Pancreas (tissue), 10 donors: ENCODE measurements around the gene PWWP2A. TPM values are rescaled to one million over a fixed set of nuclear protein-coding genes. Genes with fewer than 3 reads are reported as not detected.

Experiments
- ATAC-seq, 4 donors: fragments of 200-7000 bp; cut with Tn5 transposase; one replicate each; pipeline versions ENCODE4 v1.8.0 to v1.9.1; 2020; ENCODE audit warnings: mild to moderate bottlenecking in 4 of 4, moderate library complexity in 4 of 4
- DNase-seq, 6 donors: peaks; one replicate each; pipeline ENCODE4 v3.0.0-alpha.2; 2020
- FAIRE-seq: peaks from 2 replicates; lab custom pipeline; 2012; peaks lifted over from hg19 to GRCh38; lab: Jason Lieb, UNC
- H3K27ac ChIP-seq, 4 donors: fragments of 200-600 bp; sonication (generic); 1 replicate in 3 of 4; 2 replicates in 1 of 4; pipeline versions ENCODE4 v1.5.0 to v1.8.0; 2020
- H3K27me3 ChIP-seq, 4 donors: fragments of 200-600 bp; one replicate each; pipeline ENCODE4 v1.8.0; 2021
- H3K36me3 ChIP-seq, 3 donors: fragments of 200-600 bp; sonication (generic) in 1 of 3; one replicate each; pipeline versions ENCODE4 v1.5.0 to v1.8.0; 2020 to 2021
- H3K4me1 ChIP-seq, 3 donors: fragments of 200-600 bp; one replicate each; pipeline ENCODE4 v1.8.0; 2021
- H3K4me3 ChIP-seq, 4 donors: fragments of 200-600 bp; sonication (generic) in 2 of 4; one replicate each; pipeline versions ENCODE4 v1.5.0 to v1.8.0; 2020 to 2021
- H3K9me3 ChIP-seq, 4 donors: fragments of 200-600 bp; one replicate each; pipeline ENCODE4 v1.8.0; 2021
- WGBS, 2 donors: extraction: QIAGEN DNeasy Blood & Tissue Kit; methylation state at CpG; one replicate each; pipeline ENCODE4 v1.1.7; 2013; 5-methylcytosine and 5-hydroxymethylcytosine counted together
- intact Hi-C, 3 donors: fragments of 100-400 bp; cut with DNase I; formaldehyde crosslinking; loops; one replicate each; pipeline versions ENCODE4 v1.11.1 to v1.14.2; 2022
- polyA plus RNA-seq, 2 donors: library from polyadenylated mRNA; stranded (reverse); fragments of 200-250 nt; gene quantifications; one replicate each; pipeline ENCODE4 v1.2.3, GENCODE V29; 2013
- total RNA-seq, 6 donors: library from RNA; stranded (reverse); fragmentation: NEBNext Ultra II Directional in 4 of 6; extraction: Animal tissue kit (Norgen Biotek cat#: 25700) in 4 of 6; gene quantifications; one replicate each; pipeline versions ENCODE4 v1.2.1 to v1.2.4, GENCODE V29; 2021 to 2023
- TF ChIP-seq, protein P1 (sequence below), 4 donors: fragments of 200-600 bp; sonication (generic) in 3 of 4; IDR thresholded peaks; one replicate each; pipeline versions ENCODE4 v1.5.0 to v1.8.0; 2021; ENCODE audit warnings: antibody characterized with exemption in 4 of 4
- donor health status: healthy with polysubstance abuse.
- donor health status: DM: no; HTN: no; CAD: no; lungs with moderate emphysema.
- donor health status: DM: no; HTN: no; CAD: no.
- donor health status: control.
- donor health status: control.
- donor health status: Bipolar disorder and iron deficiency.
- donor health status: DM: yes; HTN: yes; CAD: no.
- donor health status: DM: no; HTN: no; CAD: no.
- donor health status: DM: no; HTN: no; CAD: no.
- donor health status: DM: yes; HTN: yes; CAD: no.

The PWWP2A gene
- total and polyA plus RNA-seq, 8 donors: 7.9 to 14.5 (median 10.2) TPM

DNA sequence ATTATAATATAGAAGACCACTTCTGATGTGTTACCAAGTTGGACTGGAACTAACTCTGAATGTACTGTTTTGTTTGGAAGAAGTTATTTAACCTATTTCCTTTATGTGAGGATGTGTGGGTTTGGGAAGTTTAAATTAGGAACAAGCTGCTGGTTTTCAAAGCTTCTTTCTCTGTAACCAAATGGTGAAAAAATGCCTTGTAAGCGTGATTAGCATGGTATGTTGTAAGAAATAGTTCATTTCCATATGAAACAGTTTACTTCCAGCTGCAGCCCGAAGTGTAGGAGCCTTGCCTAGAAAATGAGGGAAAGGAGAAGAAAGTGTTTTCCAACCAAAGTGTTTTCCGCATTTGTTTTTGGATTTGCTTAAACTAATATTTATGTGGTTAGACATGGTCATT lies 74.3 kb downstream of the PWWP2A start:
- WGBS, 2 donors: 90 to 94% methylated on average over 3 of the region's 3 CpGs
- DNase-seq (no peak), ATAC-seq (no peak), FAIRE-seq (no peak)
- H3K4me1 ChIP-seq: no peaks in the 10 kb centered on the region
- peaks cover 0 to 6% (median 6%) of the 10 kb centered on the region in 3 donors for H3K36me3 ChIP-seq
- intact Hi-C loops: no loop called here
- H3K4me3 ChIP-seq: no peak overlapping the region
- TF ChIP-seq, protein P1, sequence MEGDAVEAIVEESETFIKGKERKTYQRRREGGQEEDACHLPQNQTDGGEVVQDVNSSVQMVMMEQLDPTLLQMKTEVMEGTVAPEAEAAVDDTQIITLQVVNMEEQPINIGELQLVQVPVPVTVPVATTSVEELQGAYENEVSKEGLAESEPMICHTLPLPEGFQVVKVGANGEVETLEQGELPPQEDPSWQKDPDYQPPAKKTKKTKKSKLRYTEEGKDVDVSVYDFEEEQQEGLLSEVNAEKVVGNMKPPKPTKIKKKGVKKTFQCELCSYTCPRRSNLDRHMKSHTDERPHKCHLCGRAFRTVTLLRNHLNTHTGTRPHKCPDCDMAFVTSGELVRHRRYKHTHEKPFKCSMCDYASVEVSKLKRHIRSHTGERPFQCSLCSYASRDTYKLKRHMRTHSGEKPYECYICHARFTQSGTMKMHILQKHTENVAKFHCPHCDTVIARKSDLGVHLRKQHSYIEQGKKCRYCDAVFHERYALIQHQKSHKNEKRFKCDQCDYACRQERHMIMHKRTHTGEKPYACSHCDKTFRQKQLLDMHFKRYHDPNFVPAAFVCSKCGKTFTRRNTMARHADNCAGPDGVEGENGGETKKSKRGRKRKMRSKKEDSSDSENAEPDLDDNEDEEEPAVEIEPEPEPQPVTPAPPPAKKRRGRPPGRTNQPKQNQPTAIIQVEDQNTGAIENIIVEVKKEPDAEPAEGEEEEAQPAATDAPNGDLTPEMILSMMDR (IDR thresholded peaks at IDR 0.05): no peak
- H3K9me3 ChIP-seq: no peaks in the 10 kb centered on the region
- no peak overlapping the region for H3K27ac ChIP-seq
- no peaks in the 10 kb centered on the region for H3K27me3 ChIP-seq

DNA sequence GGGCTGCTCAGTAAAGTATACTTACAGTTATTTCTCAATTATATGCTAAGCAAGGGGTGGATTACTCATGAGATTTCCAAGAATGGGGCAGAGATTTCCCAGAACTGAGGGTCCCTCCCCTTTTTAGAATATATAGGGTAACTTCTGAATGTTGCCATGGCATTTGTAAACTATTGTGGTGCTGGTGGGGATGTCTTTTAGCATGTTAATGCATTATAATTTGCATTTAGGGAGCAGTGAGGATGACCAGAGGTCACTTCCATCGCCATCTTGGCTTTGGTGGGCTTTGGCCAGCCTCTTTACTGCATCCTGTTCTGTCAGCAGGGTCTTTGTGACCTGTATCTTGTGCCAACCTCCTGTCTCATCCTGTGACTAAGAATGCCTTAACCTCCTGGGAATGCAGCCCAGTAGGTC lies 74.9 kb downstream of the PWWP2A start:
- TF ChIP-seq, protein P1 (IDR thresholded peaks at IDR 0.05): no peak
- Histone ChIP-seq H3K27ac (no peak overlapping the region), H3K27me3 (no peaks in the 10 kb centered on the region), H3K9me3 (no peaks in the 10 kb centered on the region), H3K4me3 (no peak overlapping the region), H3K4me1 (no peaks in the 10 kb centered on the region), H3K36me3 (peaks cover 0 to under 1% (median under 1%) of the 10 kb centered on the region in 3 donors)
- 100% methylated on average over 1 of the region's 1 CpG for WGBS, 2 donors
- intact Hi-C loops: no loop called here
- ATAC-seq (no peak), FAIRE-seq (no peak), DNase-seq (no peak)

DNA sequence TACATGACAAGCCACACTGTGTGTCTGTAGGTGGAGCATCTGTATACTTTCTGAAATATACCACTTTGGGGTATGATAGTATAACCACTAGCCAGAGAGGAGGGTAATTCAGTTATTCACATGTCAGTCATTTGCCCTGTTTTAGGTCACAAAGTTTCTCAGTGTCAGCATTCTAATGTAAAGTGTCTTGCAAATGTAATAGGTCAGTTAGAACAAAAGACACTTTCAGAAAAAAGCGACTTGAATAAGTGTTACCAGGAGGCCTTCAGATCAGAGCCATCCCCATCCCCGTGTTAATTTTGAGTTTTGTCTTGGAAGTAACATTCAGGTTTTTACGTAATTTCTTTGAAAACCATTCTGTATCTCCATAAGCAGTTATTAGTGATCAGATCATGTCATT lies 76.6 kb downstream of the PWWP2A start:
- WGBS, 2 donors: 89 to 91% methylated on average over 3 of the region's 3 CpGs
- no peak for ATAC-seq
- no peak overlapping the region for H3K27ac ChIP-seq
- no peaks in the 10 kb centered on the region for H3K27me3 ChIP-seq
- no peak overlapping the region for H3K4me3 ChIP-seq
- no peaks in the 10 kb centered on the region for H3K36me3 ChIP-seq
- no peaks in the 10 kb centered on the region for H3K9me3 ChIP-seq
- DNase-seq: no peak
- no peaks in the 10 kb centered on the region for H3K4me1 ChIP-seq
- FAIRE-seq: no peak
- TF ChIP-seq, protein P1 (IDR thresholded peaks at IDR 0.05): no peak
- intact Hi-C loops: no loop called here

Other genes with a start within 250 kb of the PWWP2A start
- under 1 TPM; 0.12 to 0.32 (median 0.17) TPM for gene ADRA1B, start 203.0 kb downstream of the PWWP2A start, total RNA-seq
- under 1 TPM; 0.11 to 0.49 TPM for gene ADRA1B, start 203.0 kb downstream of the PWWP2A start, polyA plus RNA-seq
- gene TTC1, start 110.3 kb downstream of the PWWP2A start, total RNA-seq: 10 to 100 TPM in 5 of 6 donors, 1 to 10 TPM in 1; 9.9 to 22.4 (median 15.6) TPM
- gene TTC1, start 110.3 kb downstream of the PWWP2A start, polyA plus RNA-seq: 10 to 100 TPM; 14.2 to 27.6 TPM
- not detected for gene FABP6, start 110.1 kb upstream of the PWWP2A start, total RNA-seq
- gene FABP6, start 110.1 kb upstream of the PWWP2A start, polyA plus RNA-seq: not detected
- gene CCNJL, start 193.1 kb upstream of the PWWP2A start, total RNA-seq: under 1 TPM; 0.06 to 0.58 (median 0.17) TPM
- gene CCNJL, start 193.1 kb upstream of the PWWP2A start, polyA plus RNA-seq: under 1 TPM; 0.08 to 0.16 TPM